Measurements from ENCODE around the gene CCDC144A.

DNA sequence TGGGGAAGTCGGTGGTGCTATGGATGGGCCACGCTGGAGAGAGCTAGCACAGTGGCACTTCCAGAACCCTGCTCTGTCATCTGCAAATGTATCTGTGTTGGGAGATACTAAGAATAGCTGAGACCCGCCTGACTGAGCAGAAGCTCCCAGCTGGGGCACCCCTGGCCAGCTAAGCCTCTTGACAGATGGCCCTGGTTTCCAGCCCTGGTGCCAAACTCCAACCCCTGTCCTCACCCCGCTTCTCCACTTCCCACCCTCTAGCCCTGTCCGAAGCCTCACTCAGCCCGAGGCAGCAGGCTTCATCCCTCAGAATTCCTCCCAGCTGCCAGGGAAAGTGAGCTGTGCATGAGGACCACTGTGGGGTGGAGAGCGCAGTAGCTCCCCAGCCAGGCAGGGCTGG is 124.4 kb downstream of the CCDC144A start:
- TF ChIP-seq, protein P1, sequence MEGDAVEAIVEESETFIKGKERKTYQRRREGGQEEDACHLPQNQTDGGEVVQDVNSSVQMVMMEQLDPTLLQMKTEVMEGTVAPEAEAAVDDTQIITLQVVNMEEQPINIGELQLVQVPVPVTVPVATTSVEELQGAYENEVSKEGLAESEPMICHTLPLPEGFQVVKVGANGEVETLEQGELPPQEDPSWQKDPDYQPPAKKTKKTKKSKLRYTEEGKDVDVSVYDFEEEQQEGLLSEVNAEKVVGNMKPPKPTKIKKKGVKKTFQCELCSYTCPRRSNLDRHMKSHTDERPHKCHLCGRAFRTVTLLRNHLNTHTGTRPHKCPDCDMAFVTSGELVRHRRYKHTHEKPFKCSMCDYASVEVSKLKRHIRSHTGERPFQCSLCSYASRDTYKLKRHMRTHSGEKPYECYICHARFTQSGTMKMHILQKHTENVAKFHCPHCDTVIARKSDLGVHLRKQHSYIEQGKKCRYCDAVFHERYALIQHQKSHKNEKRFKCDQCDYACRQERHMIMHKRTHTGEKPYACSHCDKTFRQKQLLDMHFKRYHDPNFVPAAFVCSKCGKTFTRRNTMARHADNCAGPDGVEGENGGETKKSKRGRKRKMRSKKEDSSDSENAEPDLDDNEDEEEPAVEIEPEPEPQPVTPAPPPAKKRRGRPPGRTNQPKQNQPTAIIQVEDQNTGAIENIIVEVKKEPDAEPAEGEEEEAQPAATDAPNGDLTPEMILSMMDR (IDR thresholded peaks at IDR 0.05), result no peak
- TF ChIP-seq POLR2A (IDR thresholded peaks at IDR 0.05), result no peak
